ENCODE data around the gene DLG1. TPM values are rescaled to one million over a fixed set of nuclear protein-coding genes. Genes with fewer than 3 reads are reported as not detected.

The DLG1 gene
- total RNA-seq, 1 donor from 2014 or later, result 113 TPM

DNA sequence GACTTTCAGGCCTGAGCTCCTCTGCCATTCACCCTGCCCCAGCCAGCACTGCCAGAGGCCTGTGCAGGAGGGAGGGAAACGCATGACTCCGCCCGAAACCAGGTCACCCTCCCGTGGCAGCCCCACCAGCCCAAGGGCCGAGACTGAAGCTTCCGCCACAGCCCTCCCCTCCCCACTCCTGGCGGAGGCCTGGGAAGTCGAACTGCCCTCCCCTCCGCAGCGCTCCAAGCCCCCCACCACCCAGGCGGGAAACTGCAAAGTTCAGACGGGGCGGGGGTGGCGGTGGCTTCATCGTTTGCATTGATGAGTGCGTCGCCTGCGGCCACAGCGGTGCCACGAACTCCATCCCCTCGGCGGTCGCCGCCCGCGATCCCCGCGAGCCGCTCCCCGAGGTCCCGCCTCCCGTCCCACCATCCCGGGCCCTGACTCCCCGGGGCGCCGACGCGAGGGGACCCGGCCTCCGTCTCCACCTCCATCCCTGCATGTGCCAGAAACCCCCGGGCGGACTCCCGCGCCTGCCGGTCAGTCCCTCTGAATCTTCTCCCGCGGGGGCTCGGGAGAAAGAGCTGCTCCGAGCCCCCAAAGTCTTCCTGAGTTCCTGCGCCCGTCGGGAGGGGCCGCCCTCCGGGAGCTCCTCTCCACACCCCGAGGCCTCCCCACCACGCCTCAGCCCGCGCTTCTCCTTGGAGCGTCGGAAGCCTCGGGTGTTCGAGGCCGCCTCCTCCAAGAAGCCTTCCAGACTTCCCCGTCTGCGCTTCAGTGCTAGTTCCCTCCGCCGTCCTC, 269.5 kb downstream of the DLG1 start:
- intact Hi-C loops (cut with DNase I), result no loop called here
- DNase-seq (ENCODE audit: low spot score), result peak; percentile 75

DNA sequence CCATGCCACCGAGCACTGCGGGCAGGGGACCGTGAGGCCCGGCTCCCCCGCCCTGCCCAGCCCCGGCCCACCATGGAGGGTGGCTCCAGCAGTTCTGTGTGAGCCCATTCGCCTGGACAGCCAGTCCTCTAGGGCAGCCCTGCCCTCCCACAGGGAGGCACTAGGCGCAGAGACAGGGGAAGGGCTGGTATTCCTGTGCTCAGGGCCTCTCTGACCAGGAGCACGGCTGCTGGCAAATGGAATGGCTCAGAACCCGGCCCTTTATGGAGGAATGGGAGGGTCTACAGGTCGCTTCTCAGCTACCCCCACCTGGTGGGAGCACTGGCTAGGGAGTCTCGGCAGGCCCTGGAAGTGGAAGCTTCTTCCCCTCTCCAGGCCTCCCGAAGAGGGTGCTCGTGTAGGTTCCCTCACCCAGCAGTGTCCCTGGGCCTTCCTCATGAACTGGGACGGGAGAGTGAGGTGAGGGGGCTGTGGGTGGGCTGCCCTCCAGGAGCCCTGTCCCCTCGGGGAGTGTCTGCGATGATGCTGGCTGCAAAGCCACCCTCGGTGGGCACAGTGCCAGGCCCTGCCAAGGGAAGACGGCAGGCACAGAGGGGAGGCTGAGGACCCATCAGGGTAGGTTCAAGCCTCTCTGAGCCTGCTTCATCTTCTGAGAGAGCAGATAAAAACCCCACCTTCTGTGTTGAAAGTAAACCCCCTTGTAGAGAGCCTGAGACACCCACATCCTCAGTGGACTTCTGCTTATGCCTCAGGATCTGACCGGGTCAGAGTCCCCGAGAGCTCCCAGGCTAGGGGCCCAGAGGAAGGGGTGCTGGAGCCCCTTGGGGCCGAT, 270.3 kb downstream of the DLG1 start:
- DNase-seq (ENCODE audit: low spot score), result peak; percentile 55
- intact Hi-C loops (cut with DNase I), result no loop called here

DNA sequence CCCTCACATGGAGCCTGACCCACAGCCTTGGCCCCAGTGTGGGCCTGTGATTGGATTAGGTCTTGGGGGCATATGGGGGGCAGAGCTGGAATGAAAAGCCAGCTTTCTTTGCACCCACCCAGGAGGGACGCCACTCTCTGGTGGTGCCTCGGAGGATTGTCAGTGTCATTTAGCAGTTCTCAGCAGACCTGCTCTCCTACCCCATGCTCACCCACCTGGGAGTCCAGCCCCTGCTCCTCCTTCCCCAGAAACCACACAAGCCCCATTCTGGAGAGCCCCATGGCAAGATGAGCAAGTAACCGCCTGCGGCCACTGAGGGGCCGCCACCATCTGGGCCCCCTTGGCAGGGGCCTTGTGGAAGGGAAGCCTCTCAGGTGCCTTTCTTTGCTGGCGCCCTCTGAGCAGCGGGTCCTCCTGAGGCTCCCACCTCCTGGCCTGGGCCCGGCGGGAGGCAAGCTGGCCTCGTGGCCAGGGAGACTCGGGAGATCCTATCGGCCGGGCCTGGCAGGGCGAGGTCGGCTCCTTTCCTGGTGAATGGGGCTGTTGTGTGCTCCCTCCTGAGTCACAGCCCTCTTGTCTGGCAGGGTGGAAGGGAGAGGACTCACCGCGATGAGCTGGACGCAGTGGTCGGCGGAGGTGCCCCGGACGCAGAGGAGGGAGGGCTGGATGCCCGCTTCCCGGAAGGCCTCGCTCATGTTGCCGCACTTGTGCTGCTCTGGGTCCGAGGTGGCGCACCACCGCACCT, 271.1 kb downstream of the DLG1 start:
- DNase-seq (ENCODE audit: low spot score), result peak; percentile 66

DNA sequence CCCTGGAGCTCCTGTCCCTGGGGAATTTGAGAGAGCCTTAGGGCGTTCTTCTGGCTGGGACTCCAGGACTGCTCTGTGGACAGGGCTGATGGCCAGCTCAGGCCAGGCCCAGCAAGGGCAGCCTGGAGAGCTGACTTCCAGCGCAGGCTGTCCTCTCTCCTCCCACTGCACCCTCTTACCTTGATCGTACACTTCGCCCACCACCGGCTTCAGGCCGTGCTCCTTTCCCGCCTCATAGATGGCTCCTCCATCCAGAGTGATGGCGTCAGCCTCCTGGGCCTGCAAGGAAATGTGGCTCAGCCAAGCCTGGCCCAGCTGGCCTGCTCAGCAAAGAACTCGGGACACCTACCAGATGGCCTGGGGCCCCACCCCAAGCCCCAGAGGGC, 271.9 kb downstream of the DLG1 start:
- DNase-seq (ENCODE audit: low spot score), result peak; percentile 71
- intact Hi-C loops (cut with DNase I), result no loop called here

More for the DNA sequence above, 271.1 kb downstream of the DLG1 start:
- intact Hi-C loops (cut with DNase I), result no loop called here

DNA sequence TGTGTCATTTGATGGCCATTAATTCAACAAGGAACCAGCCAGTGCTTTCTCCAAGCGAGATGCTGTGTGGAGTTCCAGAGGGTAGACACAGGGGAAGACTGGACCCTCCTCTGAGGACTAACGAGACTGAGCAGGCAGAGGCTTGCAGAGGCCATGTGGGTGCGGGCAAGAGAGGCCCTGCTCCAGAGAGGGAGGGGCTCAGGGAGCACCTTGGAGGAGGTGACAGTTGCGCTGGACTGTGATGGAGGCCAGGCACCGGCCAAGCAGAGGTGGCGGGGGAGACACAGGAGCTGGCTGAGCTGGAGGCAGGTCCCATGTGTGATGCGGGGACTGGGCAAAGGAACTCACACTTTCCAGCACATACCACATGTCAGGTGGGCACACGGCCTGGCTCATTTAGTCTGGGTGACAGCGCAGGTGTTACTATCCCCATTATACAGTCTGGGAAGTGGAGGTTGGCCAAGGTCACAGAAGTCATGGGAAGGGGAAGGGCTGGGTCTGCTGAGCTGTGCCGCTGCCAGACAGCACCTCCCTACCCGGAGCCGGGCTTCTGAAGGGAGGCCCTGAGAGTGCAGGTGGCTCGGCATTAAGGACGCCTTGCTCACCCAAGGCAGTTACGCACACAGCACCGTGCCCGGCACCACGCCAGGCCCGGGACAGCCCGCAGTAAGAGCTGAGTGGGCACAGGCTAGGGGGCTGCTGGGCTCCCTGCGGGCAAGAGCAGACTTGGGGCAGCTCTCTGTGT, 272.5 kb downstream of the DLG1 start:
- peak; percentile 67 for DNase-seq (ENCODE audit: low spot score)
- intact Hi-C loops (cut with DNase I), result no loop called here

DNA sequence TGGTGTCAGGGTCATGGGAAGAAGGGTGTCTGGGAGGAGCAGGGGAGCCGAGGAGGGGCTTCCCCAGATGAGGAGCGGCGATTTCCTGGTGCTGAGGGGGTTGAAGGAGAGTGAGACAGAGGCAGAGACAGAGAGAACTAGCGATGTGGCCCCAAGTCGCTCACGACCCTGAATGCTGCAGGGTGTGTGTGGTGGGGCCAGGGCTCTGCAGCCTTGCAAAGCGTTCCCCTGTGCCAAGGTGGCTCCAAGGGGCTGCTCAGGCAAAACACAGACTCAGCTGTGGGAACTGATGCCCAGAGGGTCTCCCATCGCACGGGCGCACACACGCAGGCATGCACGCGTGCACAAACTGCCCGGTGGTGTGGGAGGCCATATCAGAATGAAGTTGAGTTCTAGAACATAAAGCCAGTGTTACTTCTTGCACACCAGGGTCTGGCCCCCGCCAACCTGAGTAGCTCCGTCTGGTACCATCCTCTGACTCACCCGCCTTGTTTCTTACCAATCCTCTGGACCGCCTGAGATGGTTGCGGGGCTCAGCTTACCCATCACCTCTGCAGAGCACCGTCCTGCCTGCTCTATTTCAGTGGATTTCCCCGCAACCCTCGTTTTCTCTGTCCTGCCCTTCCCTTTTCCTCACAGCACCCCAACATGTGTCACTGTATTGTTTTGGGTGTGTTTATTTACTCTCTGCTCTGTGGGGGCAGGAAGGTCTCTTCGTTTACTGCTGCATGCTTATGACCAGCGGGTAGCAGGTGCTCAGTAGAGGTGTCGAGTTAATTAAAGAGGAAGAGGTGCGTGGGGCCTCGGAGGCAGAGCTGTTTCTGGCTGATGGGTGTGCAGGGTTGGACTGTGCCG, 273.3 kb downstream of the DLG1 start:
- DNase-seq (ENCODE audit: low spot score), result peak; percentile 66
- intact Hi-C loops (cut with DNase I), result no loop called here

DNA sequence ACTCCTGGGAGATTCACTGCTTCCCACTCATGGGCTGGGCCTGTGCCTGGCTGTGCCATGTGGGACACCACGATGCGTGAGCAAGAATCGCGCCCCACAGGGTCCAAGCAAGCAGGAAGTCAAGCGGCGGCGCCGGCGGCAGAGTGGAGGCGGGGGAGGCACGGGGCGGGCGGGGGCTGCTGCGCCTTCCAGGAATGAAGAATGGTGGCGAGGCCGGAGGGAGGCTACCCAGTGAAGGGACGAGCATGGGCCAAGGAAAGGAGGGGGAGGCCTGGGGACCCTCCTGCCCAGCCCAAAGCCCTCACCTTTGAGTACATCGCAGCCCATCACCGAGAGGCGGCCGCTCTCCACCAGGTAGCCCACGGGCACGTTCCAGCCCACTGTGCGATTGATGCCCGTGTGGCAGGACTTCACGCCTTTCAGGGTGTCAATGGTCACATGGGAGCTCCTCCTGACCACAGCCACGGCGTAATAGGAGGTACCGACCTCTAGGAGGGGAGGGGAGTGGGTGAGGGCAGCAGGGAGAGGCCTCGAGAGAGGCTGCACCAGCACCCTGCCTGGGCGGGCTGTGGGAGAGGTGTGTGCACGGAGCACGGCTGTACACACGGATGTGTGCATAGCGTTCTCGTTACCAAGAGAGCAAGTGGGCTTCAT, 274.3 kb downstream of the DLG1 start:
- intact Hi-C loops (cut with DNase I), result no loop called here
- DNase-seq (ENCODE audit: low spot score), result peak; percentile 66

DNA sequence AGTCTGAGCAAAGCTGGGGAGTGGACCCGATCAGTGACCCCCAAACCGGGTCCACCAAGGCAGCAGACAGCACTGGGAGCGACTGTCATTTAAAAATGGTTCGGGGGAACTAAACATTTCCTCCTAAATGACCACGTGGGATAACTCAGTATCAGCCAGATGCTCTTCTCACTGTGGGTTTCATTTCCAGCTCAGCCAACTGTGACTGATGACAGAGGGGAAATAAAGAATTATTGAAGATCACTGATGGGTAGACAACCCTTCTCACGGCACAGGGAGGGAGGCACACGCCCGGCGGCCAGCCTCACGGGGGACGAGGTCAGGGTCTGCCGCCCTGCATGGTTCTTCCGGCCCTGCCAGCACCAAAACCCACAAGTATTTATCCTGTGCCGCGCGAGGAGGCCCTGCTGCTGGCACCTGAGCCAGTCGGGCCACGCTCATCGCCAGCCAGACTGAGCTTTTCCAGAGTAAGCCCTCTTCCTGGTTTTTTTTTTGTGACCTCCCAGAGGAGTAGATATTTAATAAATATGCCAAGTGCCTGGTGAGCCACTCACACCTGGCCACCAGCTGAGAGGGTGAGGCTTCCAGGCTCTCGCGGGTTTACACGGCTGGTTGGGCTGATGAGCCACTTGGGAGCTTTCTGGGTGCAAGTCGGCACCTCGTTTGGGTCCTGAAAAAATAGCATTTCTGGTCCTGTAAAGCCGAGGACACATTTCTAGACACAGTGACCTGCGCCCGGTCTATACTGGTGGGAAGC, 275.0 kb downstream of the DLG1 start:
- intact Hi-C loops (cut with DNase I), result no loop called here
- peak; percentile 67 for DNase-seq (ENCODE audit: low spot score)

DNA sequence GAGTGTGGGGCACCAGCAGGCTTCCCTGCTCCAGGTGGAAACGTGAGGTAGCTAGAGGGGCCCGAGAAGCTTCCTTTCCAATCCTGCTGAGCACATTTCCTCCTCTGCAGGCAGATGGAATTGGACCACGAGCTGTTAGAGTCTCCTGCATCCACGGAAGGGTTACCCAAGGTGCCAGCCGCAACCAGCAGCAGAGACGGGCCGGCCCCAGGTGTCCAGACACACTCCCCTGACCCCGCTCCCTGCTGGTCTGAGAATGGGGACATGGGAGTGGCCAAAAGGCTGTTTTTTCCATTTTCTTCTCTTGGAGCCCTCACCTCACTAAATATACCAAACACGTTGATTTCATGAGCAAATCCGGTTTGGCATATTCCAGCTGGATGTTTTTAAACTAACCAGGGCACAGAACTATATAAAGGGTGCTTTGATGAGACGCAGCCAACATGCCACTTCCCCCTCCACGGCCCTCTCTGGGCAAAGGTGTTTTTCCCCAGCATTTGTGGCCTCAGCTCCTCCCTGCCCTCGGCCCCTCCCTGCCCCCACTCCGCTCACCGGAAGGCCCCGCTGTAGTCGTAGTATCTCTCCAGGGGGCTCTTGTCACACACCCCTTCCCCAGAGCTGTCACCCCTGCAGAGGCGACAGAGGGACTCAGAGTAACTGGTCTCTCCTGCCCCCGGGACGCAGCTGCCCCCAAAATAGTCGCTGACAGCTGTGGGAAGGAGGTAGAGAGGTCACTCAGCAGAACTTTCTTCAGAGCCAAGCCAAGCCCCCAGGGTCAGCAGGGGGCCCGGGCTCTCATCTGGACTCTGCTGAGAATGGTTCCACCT, 275.8 kb downstream of the DLG1 start:
- DNase-seq (ENCODE audit: low spot score), result peak; percentile 67
- intact Hi-C loops (cut with DNase I), result no loop called here

DNA sequence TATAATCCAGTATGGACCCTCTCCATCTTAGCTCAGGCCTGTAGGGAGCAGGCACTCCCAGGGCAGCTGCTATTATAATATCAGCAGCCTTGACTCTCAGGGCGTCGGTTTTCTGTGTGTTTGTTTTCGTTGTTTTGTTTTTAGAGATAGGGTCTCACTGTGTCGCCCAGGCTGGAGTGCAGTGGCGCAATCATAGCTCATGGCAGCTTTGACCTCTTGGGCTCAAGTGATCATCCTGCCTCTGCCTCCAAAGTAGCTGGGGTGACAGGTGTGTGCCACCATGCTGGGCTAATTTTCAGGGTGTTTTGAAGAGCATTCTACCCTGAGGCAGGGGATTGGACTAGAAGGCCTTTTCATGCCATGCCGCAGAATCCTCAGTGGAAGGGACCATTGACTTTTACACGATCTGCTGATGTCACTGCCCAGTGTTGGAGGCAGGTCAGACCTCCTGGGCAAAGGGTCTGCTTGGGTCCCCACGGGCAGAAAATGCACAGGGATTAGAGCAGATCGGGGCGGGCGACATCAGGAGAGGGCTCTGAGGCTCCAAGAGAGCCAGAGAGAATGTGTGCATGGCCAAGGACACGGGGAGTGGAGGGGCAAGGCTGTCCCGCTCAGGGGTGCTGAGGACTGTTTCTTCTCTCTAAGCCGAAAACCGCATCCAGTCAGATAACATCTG, 276.5 kb downstream of the DLG1 start:
- DNase-seq (ENCODE audit: low spot score), result peak; percentile 65
- intact Hi-C loops (cut with DNase I), result no loop called here

DNA sequence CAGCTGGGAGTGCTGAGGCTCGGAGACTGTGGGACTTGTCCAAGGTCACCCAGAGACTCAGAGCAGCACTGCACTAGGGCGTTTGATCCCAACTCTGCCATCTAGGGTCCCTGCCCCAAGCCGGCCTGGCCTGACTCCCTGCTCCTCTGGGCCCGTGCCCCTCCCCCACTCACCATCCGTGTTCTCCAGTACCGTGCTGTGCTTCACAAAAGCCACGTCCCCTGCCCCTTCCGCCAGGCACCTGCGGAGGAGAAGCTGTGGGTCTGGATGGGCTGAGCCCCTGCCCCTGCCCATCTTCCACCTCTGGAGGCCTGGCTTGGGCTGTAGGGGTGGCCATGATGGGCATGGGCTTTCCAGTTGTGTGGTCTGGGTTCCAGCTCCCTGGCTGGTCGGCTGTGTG, 277.2 kb downstream of the DLG1 start:
- DNase-seq (ENCODE audit: low spot score), result peak; percentile 68
- intact Hi-C loops (cut with DNase I), result no loop called here

DNA sequence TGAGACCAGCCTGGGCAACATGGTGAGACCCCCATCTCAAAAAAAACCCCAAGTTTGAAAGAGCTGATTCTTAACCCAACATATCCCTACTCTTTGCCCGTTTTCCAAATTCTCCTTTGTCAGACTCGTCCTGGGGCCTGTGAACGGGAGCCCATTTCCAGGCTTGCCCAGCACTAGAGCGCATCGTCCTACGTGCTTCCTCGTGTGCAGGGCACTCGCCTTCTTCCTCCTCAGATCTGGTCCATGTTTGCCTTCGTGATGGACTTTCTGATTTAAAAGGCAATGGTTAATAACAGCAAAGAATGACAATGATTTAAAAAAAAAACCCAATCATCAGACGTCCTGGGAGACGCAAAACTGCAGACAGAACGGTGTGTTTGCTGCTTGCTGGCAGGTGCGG, 278.9 kb downstream of the DLG1 start:
- intact Hi-C loops (cut with DNase I), result no loop called here
- no peak for DNase-seq (ENCODE audit: low spot score)

DNA sequence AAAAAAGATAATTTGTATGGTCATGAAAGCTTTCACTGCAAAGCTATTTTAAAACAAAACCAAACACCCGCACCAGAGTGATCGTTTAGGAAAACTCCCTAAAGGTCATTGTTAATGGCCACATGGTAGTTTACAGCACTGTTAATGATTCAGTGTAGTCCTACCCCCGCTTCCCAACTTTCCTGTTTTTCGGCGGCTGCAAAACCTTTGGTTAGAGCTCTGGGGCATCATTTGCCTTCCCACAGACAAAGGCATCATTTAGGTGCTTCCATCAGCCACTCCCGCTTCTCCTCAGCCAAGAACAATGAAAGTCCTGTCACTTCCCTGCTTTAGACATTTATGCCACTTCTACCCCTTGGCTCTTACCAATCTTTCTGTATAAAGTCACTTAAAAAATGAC, 279.4 kb downstream of the DLG1 start:
- intact Hi-C loops (cut with DNase I), result no loop called here
- peak; percentile 22 for DNase-seq (ENCODE audit: low spot score)

DNA sequence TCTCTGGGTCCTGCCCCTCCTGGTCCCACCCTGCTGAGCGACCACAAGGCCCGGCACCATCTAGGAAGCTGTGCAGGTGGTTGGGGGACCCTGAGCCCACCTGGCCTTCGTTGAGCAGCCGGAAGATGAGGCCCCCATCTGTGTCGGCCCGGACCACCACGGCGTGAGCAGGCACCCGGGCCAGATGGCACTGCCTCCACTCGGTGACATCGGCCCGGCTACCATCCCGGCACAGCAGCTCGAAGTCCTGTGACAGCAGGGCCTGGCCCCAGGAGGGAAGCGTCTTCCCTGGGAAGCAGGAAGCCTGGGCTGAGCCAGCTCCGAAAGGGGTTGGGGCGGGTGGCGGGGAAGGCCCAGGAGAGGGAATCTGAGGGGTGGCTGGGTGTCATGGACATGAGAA, 281.4 kb downstream of the DLG1 start:
- DNase-seq (ENCODE audit: low spot score), result no peak
- intact Hi-C loops (cut with DNase I), result no loop called here

DNA sequence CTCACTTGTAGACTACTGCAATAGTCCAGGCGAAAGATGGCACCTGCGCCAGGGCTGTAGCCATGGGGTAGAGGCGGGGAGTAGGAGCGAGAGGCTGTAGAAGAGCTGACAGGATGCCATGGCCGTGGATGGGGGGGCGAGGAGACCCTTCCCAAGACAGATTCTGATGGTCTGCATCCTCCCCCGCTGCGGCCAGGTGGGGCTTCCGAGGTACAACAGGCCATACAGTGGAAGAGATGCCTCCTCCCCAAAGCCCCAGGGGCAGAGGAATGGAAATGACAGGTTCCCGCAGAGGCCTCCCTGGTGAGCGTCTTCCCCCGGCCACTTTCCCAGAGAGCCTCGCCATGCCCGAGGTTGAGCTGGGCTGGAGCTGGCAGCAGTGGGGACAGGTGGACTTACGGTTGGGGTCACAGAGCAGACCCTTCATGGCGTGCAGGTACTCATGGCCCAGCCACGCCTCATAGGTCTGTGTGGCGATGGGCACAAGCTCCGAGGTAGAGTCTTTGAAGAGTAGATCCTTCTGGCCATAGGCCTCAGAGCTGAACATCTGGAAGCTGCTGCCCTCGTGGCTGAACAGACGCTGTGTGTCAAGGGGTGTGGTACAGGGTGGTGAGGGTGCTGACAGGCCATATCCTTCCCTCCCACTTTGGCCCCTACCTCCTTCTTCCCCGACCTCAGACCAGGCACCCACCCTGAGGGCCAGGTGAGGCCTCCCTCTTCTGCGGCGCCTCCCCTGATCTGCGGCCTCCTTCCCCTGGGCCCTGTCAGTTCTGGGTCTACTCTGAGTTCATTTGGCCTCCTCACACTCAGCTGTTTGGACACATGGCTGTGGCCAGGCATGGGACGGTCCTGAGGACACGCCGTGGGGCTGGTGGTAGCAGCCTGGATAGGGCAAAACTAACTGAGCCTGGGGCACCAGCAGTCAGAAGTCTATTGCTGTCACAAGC, 282.3 kb downstream of the DLG1 start:
- no peak for DNase-seq (ENCODE audit: low spot score)
- intact Hi-C loops (cut with DNase I), result no loop called here

Data from cardiac septum (tissue), 1 donor.